HepG2 (cell line): ENCODE results near the gene UQCR10. TPM values are rescaled to one million over a fixed set of nuclear protein-coding genes. Genes with fewer than 3 reads are reported as not detected.

ENCODE experiments used
- CEBPG ChIP-seq: IDR thresholded peaks from 2 replicates; pipeline ENCODE4 v1.6.1; 2016
- FOXJ3 ChIP-seq: sonication (generic); formaldehyde crosslinking; IDR thresholded peaks from 2 replicates; pipeline ENCODE4 v1.4.0; 2020; ENCODE audit warnings: missing genetic modification reagents, mild to moderate bottlenecking, borderline replicate concordance
- HOXD1 ChIP-seq: sonication (generic); formaldehyde crosslinking; IDR thresholded peaks from 2 replicates; pipeline ENCODE4 v1.5.0; 2020; ENCODE audit warnings: missing genetic modification reagents
- MEIS2 ChIP-seq: sonication (generic); formaldehyde crosslinking; IDR thresholded peaks from 2 replicates; pipeline ENCODE4 v1.9.0; 2021; ENCODE audit warnings: mild to moderate bottlenecking, missing genetic modification reagents
- NFYB ChIP-seq: sonication (generic); formaldehyde crosslinking; IDR thresholded peaks from 2 replicates; pipeline ENCODE4 v1.4.0; 2020; ENCODE audit warnings: missing genetic modification reagents
- NR2F2 ChIP-seq: IDR thresholded peaks from 2 replicates; pipeline ENCODE4 v1.6.1; 2012; ENCODE audit warnings: low read depth, inconsistent platforms, borderline replicate concordance
- PATZ1 ChIP-seq: sonication (generic); formaldehyde crosslinking; IDR thresholded peaks from 2 replicates; pipeline ENCODE4 v1.4.0; 2020; ENCODE audit warnings: missing genetic modification reagents
- PITX1 ChIP-seq: sonication (generic); formaldehyde crosslinking; IDR thresholded peaks from 2 replicates; pipeline ENCODE4 v1.5.1; 2020; ENCODE audit warnings: mild to moderate bottlenecking, missing genetic modification reagents
- RBM39 ChIP-seq: fragments of 200-400 bp; formaldehyde crosslinking; IDR thresholded peaks from one replicate; pipeline ENCODE4 v1.6.1; 2018; ENCODE audit warnings: antibody characterized with exemption, mild to moderate bottlenecking, low read depth, low read length; ENCODE audit not compliant: poor library complexity, severe bottlenecking
- REPIN1 ChIP-seq: sonication (generic); formaldehyde crosslinking; IDR thresholded peaks from 2 replicates; pipeline ENCODE4 v1.8.0; 2022; ENCODE audit warnings: missing genetic modification reagents, low read depth, mild to moderate bottlenecking, borderline replicate concordance
- RERE ChIP-seq: IDR thresholded peaks from 2 replicates; pipeline ENCODE4 v1.6.1; 2016; ENCODE audit warnings: low read depth, missing genetic modification reagents, missing compliant biosample characterization
- SCMH1 ChIP-seq: sonication (generic); formaldehyde crosslinking; IDR thresholded peaks from 2 replicates; pipeline ENCODE4 v1.9.0; 2021; ENCODE audit warnings: missing genetic modification reagents, mild to moderate bottlenecking, borderline replicate concordance
- ZFY ChIP-seq: sonication (generic); formaldehyde crosslinking; IDR thresholded peaks from 2 replicates; pipeline ENCODE4 v1.4.0; 2020; ENCODE audit warnings: missing genetic modification reagents
- ZNF766 ChIP-seq: sonication (generic); formaldehyde crosslinking; IDR thresholded peaks from 2 replicates; pipeline ENCODE4 v1.5.0; 2020; ENCODE audit warnings: missing genetic modification reagents, borderline replicate concordance
- ZNF891 ChIP-seq: sonication (generic); formaldehyde crosslinking; IDR thresholded peaks from 2 replicates; pipeline ENCODE4 v1.5.0; 2020; ENCODE audit warnings: mild to moderate bottlenecking, missing genetic modification reagents
- polyA plus RNA-seq, 8 experiments: library from polyadenylated mRNA; depleted of rRNA in 3 of 8; stranded (reverse) in 7 of 8; unstranded in 1 of 8; fragments of >200 nt; fragmentation: Illumina TruSeq in 4 of 8; extraction: Trizol in 4 of 8; gene quantifications; 2 replicates each; pipeline versions ENCODE4 v1.2.1 to v1.2.3, GENCODE V29; 2011 to 2016; ENCODE audit warnings: low read depth in 4 of 8, missing spikeins in 1 of 8, mixed read lengths in 1 of 8; ENCODE audit not compliant: insufficient read depth in 1 of 8
- total RNA-seq, 5 experiments: library from RNA; depleted of rRNA; stranded (reverse); fragments of >200 nt; fragmentation: Illumina TruSeq; extraction: Trizol; gene quantifications; 2 replicates each; pipeline ENCODE4 v1.2.3, GENCODE V29; 2016; ENCODE audit warnings: low read depth in 1 of 5
- TF ChIP-seq, protein P1 (sequence below): sonication (generic); formaldehyde crosslinking; IDR thresholded peaks from 2 replicates; pipeline ENCODE4 v1.4.0; 2020; ENCODE audit warnings: mild to moderate bottlenecking, missing genetic modification reagents
- TF ChIP-seq, protein P2 (sequence below): sonication (generic); formaldehyde crosslinking; IDR thresholded peaks from 2 replicates; pipeline ENCODE4 v1.8.1; 2023; ENCODE audit warnings: mild to moderate bottlenecking, moderate library complexity, missing genetic modification reagents
- TF ChIP-seq, protein P3 (sequence below): IDR thresholded peaks from 2 replicates; pipeline ENCODE4 v1.6.1; 2012; ENCODE audit warnings: inconsistent platforms

The UQCR10 gene
- total and polyA plus RNA-seq, 2 of the 13 experiments (the other 11 are each of a cell fraction or from before 2014, with no cell fraction given) = 225 to 232 TPM

GRCh38 chr22:29787371-29787980, 20.3 kb downstream of the UQCR10 start (continued):
- peak; percentile 57; the same call in 1 of the 2 replicates for TF ChIP-seq RERE (CRISPR knock-in tag)
- 0 out of 2 replicates have a peak, but pooled peaks have one; percentile 21 for TF ChIP-seq PITX1 (CRISPR knock-in tag)
- TF ChIP-seq PATZ1 (CRISPR knock-in tag) = 0 out of 2 replicates have a peak, but pooled peaks have one; percentile 30
- no peak for TF ChIP-seq SCMH1 (CRISPR knock-in tag)
- peak; percentile 16; the same call in 1 of the 2 replicates for TF ChIP-seq ZFY (CRISPR knock-in tag)
- peak; percentile 43; the same call in 1 of the 2 replicates for TF ChIP-seq NR2F2
- TF ChIP-seq HOXD1 = peak; percentile 99
- TF ChIP-seq NFYB = no peak
- TF ChIP-seq RBM39 = no peak
- TF ChIP-seq MEIS2 (CRISPR knock-in tag) = peak; percentile 37; the same call in 1 of the 2 replicates
- 0 out of 2 replicates have a peak, but pooled peaks have one; percentile 9 for TF ChIP-seq CEBPG
- TF ChIP-seq REPIN1 (CRISPR knock-in tag) = 0 out of 2 replicates have a peak, but pooled peaks have one; percentile 17
- TF ChIP-seq, protein P1, sequence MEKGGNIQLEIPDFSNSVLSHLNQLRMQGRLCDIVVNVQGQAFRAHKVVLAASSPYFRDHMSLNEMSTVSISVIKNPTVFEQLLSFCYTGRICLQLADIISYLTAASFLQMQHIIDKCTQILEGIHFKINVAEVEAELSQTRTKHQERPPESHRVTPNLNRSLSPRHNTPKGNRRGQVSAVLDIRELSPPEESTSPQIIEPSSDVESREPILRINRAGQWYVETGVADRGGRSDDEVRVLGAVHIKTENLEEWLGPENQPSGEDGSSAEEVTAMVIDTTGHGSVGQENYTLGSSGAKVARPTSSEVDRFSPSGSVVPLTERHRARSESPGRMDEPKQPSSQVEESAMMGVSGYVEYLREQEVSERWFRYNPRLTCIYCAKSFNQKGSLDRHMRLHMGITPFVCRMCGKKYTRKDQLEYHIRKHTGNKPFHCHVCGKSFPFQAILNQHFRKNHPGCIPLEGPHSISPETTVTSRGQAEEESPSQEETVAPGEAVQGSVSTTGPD (CRISPR knock-in tag) = no peak
- TF ChIP-seq, protein P2, sequence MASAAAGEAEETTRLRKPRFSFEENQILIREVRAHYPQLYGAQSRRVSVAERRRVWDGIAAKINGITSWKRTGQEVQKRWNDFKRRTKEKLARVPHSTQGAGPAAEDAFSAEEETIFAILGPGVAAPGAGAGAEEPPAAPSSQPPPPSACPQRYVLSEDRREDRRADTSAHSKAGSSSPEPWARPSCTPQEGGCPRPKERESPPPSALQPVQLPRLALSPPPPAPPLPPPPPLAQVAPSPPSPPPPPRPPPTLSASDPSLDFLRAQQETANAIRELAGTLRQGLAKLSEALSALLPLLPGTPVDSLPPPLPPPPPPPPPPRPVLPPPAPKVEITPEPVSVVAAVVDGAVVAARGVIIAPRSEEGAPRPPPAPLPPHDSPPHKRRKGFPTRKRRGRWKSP (CRISPR knock-in tag) = no peak
- TF ChIP-seq, protein P3, sequence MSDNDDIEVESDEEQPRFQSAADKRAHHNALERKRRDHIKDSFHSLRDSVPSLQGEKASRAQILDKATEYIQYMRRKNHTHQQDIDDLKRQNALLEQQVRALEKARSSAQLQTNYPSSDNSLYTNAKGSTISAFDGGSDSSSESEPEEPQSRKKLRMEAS = peak; percentile 45; the same call in 1 of the 2 replicates
- no peak for TF ChIP-seq ZNF891 (CRISPR knock-in tag)
- TF ChIP-seq ZNF766 (CRISPR knock-in tag) = no peak
- no peak for TF ChIP-seq FOXJ3 (CRISPR knock-in tag)
